SU-DHL-6 (cell line): ENCODE measurements around the gene CACNA1C.

Source experiments
- EZH2phosphoT487 ChIP-seq: fragments of 200-600 bp; sonication (generic), shearing (Covaris generic); conservative IDR thresholded peaks from 2 replicates; pipeline ENCODE4 v1.6.1; 2018; ENCODE audit warnings: mild to moderate bottlenecking, antibody characterized with exemption, low read length, moderate library complexity, mixed read lengths
- TF ChIP-seq, protein P1 (sequence below): fragments of 200-600 bp; sonication (generic); IDR thresholded peaks from one replicate; pipeline ENCODE4 v1.5.1; 2017; ENCODE audit warnings: antibody characterized with exemption, mild to moderate bottlenecking, low read length, moderate library complexity; ENCODE audit not compliant: insufficient read depth, poor library complexity, severe bottlenecking

DNA sequence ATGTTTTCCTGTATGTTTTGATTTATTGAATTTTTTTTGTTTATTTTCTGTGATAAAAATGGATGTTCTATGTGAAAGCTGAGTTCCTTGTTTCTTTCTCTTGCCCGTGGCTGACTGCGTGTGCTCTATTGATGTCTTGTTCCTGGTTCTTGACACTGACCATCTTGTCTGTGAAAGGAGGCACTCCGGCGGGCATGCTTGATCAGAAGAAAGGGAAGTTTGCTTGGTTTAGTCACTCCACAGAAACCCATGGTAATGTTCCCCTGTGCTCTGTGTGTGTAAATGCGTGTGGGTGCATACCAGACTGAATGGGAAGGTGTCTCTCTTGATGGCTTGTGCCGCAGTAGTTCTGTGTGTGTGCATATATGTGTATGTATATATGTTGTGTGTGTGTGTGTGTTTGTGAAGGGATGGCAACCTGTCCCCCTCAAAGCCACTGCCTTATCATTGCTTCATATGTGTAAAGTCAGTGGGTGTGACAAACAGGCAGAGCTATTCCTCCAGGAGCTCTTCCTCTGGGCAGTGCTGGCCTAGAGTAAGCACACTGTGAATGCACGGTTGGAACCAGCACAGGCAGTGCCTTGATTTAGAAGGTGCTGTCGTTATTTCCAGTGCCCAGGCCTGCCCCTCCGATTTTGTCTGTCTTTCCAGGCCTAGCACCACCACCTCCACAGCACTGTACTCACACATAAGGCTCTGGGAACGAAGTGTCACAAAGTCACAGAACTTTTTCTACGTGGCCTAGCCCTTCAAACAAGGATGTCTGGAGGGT lies 494.7 kb downstream of the CACNA1C start:
- no peak for TF ChIP-seq EZH2phosphoT487
- TF ChIP-seq, protein P1, sequence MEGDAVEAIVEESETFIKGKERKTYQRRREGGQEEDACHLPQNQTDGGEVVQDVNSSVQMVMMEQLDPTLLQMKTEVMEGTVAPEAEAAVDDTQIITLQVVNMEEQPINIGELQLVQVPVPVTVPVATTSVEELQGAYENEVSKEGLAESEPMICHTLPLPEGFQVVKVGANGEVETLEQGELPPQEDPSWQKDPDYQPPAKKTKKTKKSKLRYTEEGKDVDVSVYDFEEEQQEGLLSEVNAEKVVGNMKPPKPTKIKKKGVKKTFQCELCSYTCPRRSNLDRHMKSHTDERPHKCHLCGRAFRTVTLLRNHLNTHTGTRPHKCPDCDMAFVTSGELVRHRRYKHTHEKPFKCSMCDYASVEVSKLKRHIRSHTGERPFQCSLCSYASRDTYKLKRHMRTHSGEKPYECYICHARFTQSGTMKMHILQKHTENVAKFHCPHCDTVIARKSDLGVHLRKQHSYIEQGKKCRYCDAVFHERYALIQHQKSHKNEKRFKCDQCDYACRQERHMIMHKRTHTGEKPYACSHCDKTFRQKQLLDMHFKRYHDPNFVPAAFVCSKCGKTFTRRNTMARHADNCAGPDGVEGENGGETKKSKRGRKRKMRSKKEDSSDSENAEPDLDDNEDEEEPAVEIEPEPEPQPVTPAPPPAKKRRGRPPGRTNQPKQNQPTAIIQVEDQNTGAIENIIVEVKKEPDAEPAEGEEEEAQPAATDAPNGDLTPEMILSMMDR, result no peak
